K562 (cell line): ENCODE results near the gene GLB1L3. TPM values are rescaled to one million over a fixed set of nuclear protein-coding genes. Genes with fewer than 3 reads are reported as not detected.
A peak's percentile ranks its signal among the peaks of the same experiment; 100 is the strongest.

Experiments used
- ATAC-seq: fragments of 200-7000 bp; cut with Tn5 transposase; 3 replicates; pipeline ENCODE4 v1.9.1; 2020; ENCODE audit warnings: moderate library complexity
- BruUV-seq: library from RNA; stranded (reverse); fragments of 400-500 nt; replicated peaks from 2 replicates; lab custom pipeline; 2021; lab: Mats Ljungman, UMichigan
- CTCF ChIA-PET: fragments of 300-600 bp; formaldehyde crosslinking; extraction: SDS; loops from one replicate; lab custom pipeline; 2021; ENCODE audit warnings: low intra/inter-chr PET ratio; lab: Yijun Ruan, JAX
- POLR2A ChIA-PET: fragments of 300-600, 350-650 bp; sonication (Branson Sonifier 250); formaldehyde crosslinking; extraction: SDS; loops from one replicate; lab custom pipeline; 2021; ENCODE audit warnings: antibody characterized with exemption, inconsistent platforms; lab: Yijun Ruan, JAX
- DNase-seq, 4 experiments: peaks; one replicate each; pipeline versions ENCODE4 v3.0.0 to v3.0.0-alpha.2; 2011 to 2018; ENCODE audit warnings: low spot score in 3 of 4, mixed read lengths in 3 of 4; ENCODE audit errors: extremely low read depth in 1 of 4
- FAIRE-seq: peaks from 2 replicates; lab custom pipeline; 2011; peaks lifted over from hg19 to GRCh38; lab: Jason Lieb, UNC
- H2AFZ ChIP-seq: 2 replicates; pipeline ENCODE4 v1.6.0; 2011; ENCODE audit warnings: low read depth, low read length, control low read depth, inconsistent platforms
- H3K27ac ChIP-seq: fragments of 200-600 bp; 3 replicates; pipeline ENCODE4 v1.8.0; 2011; ENCODE audit warnings: low read depth, mild to moderate bottlenecking, control low read depth, inconsistent platforms, low read length, moderate library complexity, mixed read lengths; ENCODE audit errors: extremely low read depth
- H3K27me3 ChIP-seq, 2 experiments: fragments of 300-600 bp in 1 of 2; 2 replicates in 1 of 2; 3 replicates in 1 of 2; pipeline versions ENCODE4 v1.6.0 to v1.8.0; 2011; ENCODE audit warnings: inconsistent platforms in 2 of 2, low read length in 2 of 2, mild to moderate bottlenecking in 1 of 2, mixed read lengths in 1 of 2, moderate library complexity in 1 of 2; ENCODE audit not compliant: control insufficient read depth in 2 of 2, insufficient read depth in 2 of 2
- H3K36me3 ChIP-seq: fragments of 300-600 bp; 3 replicates; pipeline ENCODE4 v1.8.0; 2011; ENCODE audit warnings: mild to moderate bottlenecking, low read length, inconsistent platforms; ENCODE audit not compliant: control insufficient read depth, insufficient read depth
- H3K4me1 ChIP-seq, 2 experiments: fragments of 200-600 bp in 1 of 2; replicated peaks in 1 of 2; 2 replicates in 1 of 2; 3 replicates in 1 of 2; pipeline versions ENCODE4 v1.5.1 to v1.8.0; 2011; ENCODE audit warnings: inconsistent platforms in 2 of 2, low read length in 2 of 2, mild to moderate bottlenecking in 1 of 2, mixed read lengths in 1 of 2, moderate library complexity in 1 of 2; ENCODE audit not compliant: control insufficient read depth in 2 of 2, insufficient read depth in 2 of 2
- H3K4me2 ChIP-seq: 2 replicates; pipeline ENCODE4 v1.6.1; 2011; ENCODE audit warnings: low read length, control low read depth, inconsistent platforms, mixed read lengths; ENCODE audit not compliant: insufficient read depth
- H3K4me3 ChIP-seq: fragments of 200-600 bp; sonication (generic), shearing (Covaris generic); 2 replicates; pipeline ENCODE4 v1.5.1; 2016; ENCODE audit warnings: control low read depth, inconsistent platforms
- H3K79me2 ChIP-seq: fragments of 200-600 bp; 3 replicates; pipeline ENCODE4 v1.8.0; 2011; ENCODE audit warnings: low read length, inconsistent platforms; ENCODE audit not compliant: control insufficient read depth, insufficient read depth
- H3K9ac ChIP-seq, 2 experiments: 2 replicates each; pipeline versions ENCODE4 v1.6.0 to v1.6.1; 2011; ENCODE audit warnings: low read depth in 2 of 2, low read length in 2 of 2, control low read depth in 1 of 2, inconsistent platforms in 1 of 2, mild to moderate bottlenecking in 1 of 2, mixed read lengths in 1 of 2; ENCODE audit not compliant: insufficient read depth in 1 of 2
- H3K9me1 ChIP-seq: one replicate; pipeline ENCODE4 v1.6.0; 2011; ENCODE audit warnings: inconsistent platforms, mild to moderate bottlenecking, low read length, moderate library complexity; ENCODE audit not compliant: control insufficient read depth, insufficient read depth
- H3K9me3 ChIP-seq: replicated peaks from 2 replicates; pipeline ENCODE4 v1.5.1; 2011; ENCODE audit warnings: low read depth, low read length, inconsistent platforms; ENCODE audit not compliant: control insufficient read depth, insufficient read depth
- H4K20me1 ChIP-seq: replicated peaks from 2 replicates; pipeline ENCODE4 v1.6.1; 2011; ENCODE audit warnings: low read length, inconsistent platforms, mixed read lengths; ENCODE audit not compliant: control insufficient read depth, insufficient read depth
- CHD2 ChIP-seq: IDR thresholded peaks from 2 replicates; pipeline ENCODE4 v1.6.1; 2011; ENCODE audit warnings: low read depth, low read length
- ETV5 ChIP-seq: sonication (generic); formaldehyde crosslinking; IDR thresholded peaks from 2 replicates; pipeline ENCODE4 v1.4.0; 2020; ENCODE audit warnings: low read depth, mild to moderate bottlenecking, missing genetic modification reagents
- PML ChIP-seq: IDR thresholded peaks from 2 replicates; pipeline ENCODE4 v1.6.1; 2012; ENCODE audit warnings: low read length, inconsistent platforms
- RCOR1 ChIP-seq, 2 experiments: IDR thresholded peaks; 2 replicates each; pipeline ENCODE4 v1.6.1; 2012; ENCODE audit warnings: low read depth in 2 of 2, low read length in 2 of 2, borderline replicate concordance in 1 of 2, improper control_type of control experiment in 1 of 2
- SAP30 ChIP-seq: fragments of 200-600 bp; sonication (generic); IDR thresholded peaks from 2 replicates; pipeline ENCODE4 v1.6.1; 2012; ENCODE audit warnings: borderline replicate concordance, low read depth, mild to moderate bottlenecking, moderate library complexity, low read length, control low read depth, inconsistent platforms; ENCODE audit not compliant: insufficient read depth, poor library complexity, severe bottlenecking
- YY1 ChIP-seq, 3 experiments: IDR thresholded peaks; 2 replicates each; pipeline ENCODE4 v1.6.1; 2011; ENCODE audit warnings: low read length in 2 of 3, mild to moderate bottlenecking in 2 of 3, moderate library complexity in 2 of 3, borderline replicate concordance in 1 of 3, control low read depth in 1 of 3, low read depth in 1 of 3; ENCODE audit not compliant: insufficient read depth in 3 of 3, insufficient replicate concordance in 2 of 3, control insufficient read depth in 1 of 3, insufficient read length in 1 of 3; ENCODE audit errors: extremely low read depth in 1 of 3
- ZNF551 ChIP-seq: fragments of 250-450 bp; sonication (Bioruptor Pico); IDR thresholded peaks from 2 replicates; pipeline ENCODE4 v1.5.0; 2021; ENCODE audit warnings: mild to moderate bottlenecking, moderate library complexity
- WGBS: fragments of 100-300 bp; shearing (Covaris generic); methylation state at CpG from one replicate; pipeline ENCODE4 v1.1.6; 2016; ENCODE audit warnings: low coverage, mixed read lengths; ENCODE audit not compliant: insufficient coverage; ENCODE audit errors: missing lambda C conversion rate; 5-methylcytosine and 5-hydroxymethylcytosine counted together
- in situ Hi-C: fragments of 300-500 bp; cut with MboI; formaldehyde crosslinking; loops from 4 replicates; pipeline ENCODE4 v1.15.0; 2018; ENCODE audit warnings: inconsistent platforms, mixed read lengths
- intact Hi-C: fragments of 100-400 bp; cut with micrococcal nuclease; formaldehyde crosslinking; loops from 2 replicates; pipeline ENCODE4 v1.14.2; 2022
- polyA plus RNA-seq, 8 experiments: library from polyadenylated mRNA; depleted of rRNA in 4 of 8; stranded (reverse) in 5 of 8; unstranded in 3 of 8; fragments of >200 nt; fragmentation: Nextera tagmentation in 2 of 8; fragmentation: Illumina TruSeq in 1 of 8; extraction: Ambion mirVana in 2 of 8; extraction: Trizol in 1 of 8; gene quantifications; 2 replicates each; pipeline versions ENCODE4 v1.2.1 to v1.2.3, GENCODE V29; 2011 to 2014; ENCODE audit warnings: inconsistent platforms in 1 of 8, missing spikeins in 1 of 8
- total RNA-seq, 7 experiments: library from RNA; depleted of rRNA in 6 of 7; stranded (reverse); fragments of >200 nt in 6 of 7; fragmentation: Illumina TruSeq in 2 of 7; extraction: Trizol in 2 of 7; gene quantifications; 2 replicates each; pipeline versions ENCODE4 v1.2.1 to v1.2.3, GENCODE V29; 2011 to 2021; ENCODE audit warnings: low replicate concordance in 1 of 7
- TF ChIP-seq, protein P1 (sequence below): fragments of 450-650 bp; IDR thresholded peaks from 2 replicates; pipeline ENCODE4 v1.6.1; 2016; ENCODE audit warnings: borderline replicate concordance

Gene GLB1L3
- total and polyA plus RNA-seq, 9 of the 15 experiments (the other 6 are each of a cell fraction or from before 2014, with no cell fraction given): 0.18 to 3.3 (median 0.49) TPM

DNA sequence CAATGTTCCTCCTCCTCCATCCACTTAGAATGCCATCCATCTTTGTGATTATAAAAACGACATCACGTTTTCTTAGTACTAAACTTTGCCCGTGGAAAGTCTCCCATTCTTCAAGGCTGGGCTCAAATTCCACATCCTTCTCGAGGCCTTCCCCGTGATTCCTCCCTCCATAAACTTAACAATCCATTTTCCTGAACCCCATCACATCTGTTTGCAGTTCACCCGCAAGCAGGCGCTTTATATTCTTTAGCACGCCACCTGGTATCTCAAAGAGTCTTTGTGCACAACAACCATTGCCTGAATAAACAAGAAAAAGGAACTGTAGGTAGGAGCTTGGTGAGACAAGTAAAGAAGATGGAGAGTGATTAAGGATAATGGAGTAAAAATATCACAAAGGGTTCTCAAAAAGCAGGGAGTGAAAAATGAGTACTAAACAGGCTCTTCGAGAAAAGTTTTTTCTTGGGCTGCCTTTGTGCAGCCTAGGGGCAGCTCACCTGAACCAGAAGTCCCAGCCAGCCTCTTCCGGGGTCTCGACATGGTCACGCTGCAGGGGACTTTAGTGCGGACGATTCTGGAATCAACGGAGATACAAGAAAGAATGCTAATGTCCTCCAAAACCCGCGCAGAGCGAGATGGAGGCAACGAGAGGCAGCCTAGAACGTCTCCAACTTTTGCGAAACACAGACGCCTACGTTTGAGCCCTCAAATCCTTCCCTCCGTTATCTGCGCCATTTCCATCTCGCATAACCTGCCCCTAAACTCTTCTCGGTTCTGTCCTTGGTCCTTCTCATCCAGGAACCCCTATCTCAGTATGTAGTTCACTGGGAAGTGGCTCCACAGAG lies 23.6 kb upstream of the GLB1L3 start:
- ChIA-PET POLR2A (interaction anchor here (1.6 kb wide), 1 partner anchor 10 kb away, joined by 8 read pairs; no protein-coding TSS in a partner anchor), CTCF (no interaction called here)
- BruUV-seq: TSS peak; percentile 59
- DNase-seq (no peak), ATAC-seq (peak; percentile 29), FAIRE-seq (peak; percentile 32)
- H3K9me1 ChIP-seq: no peaks in the 10 kb centered on the region
- in situ Hi-C loops (no loop called here), intact Hi-C loops (loop anchor here (1.0 to 2.0 kb wide), 2 partner anchors 27 to 46 kb away; no protein-coding TSS in a partner anchor)
- 5% methylated on average over 27 of the region's 27 CpGs for WGBS
- H3K4me2 ChIP-seq: peak overlapping the region; percentile 96
- peaks cover 3 to 17% of the 10 kb centered on the region in 2 experiments; a peak in 4 of 5 replicates for H3K4me1 ChIP-seq
- peaks cover 32% of the 10 kb centered on the region for H3K79me2 ChIP-seq
- peak overlapping the region; percentile 67 to 97 for H3K9ac ChIP-seq
- H3K27me3 ChIP-seq: no peaks in the 10 kb centered on the region
- H3K4me3 ChIP-seq: peak overlapping the region; percentile 92
- H3K36me3 ChIP-seq: peaks cover 49% of the 10 kb centered on the region
- no peaks in the 10 kb centered on the region for H4K20me1 ChIP-seq
- H3K9me3 ChIP-seq: no peaks in the 10 kb centered on the region
- peak overlapping the region; percentile 98 for H2AFZ ChIP-seq
- peak overlapping the region; percentile 54; the same call in 1 of the 3 replicates for H3K27ac ChIP-seq
- peak; percentile 12 for TF ChIP-seq SAP30
- peak; percentile 33; the same call in 1 of the 2 replicates for TF ChIP-seq PML
- TF ChIP-seq ZNF551 (CRISPR knock-in tag): no peak
- TF ChIP-seq YY1 (IDR thresholded peaks at IDR 0.05; ENCODE audit: borderline replicate concordance in 1 of 3, control insufficient read depth in 1 of 3, extremely low read depth in 1 of 3, insufficient read depth in 3 of 3, insufficient read length in 1 of 3, insufficient replicate concordance in 2 of 3, low read depth in 1 of 3, low read length in 2 of 3): peak in 1 of 3 experiments; percentile 52
- 0 out of 2 replicates have a peak, but pooled peaks have one; percentile 33 for TF ChIP-seq CHD2
- 0 out of 4 replicates have a peak, but pooled peaks of 1 of the 2 experiments have one; percentile 24 for TF ChIP-seq RCOR1 (IDR thresholded peaks at IDR 0.05; ENCODE audit: borderline replicate concordance in 1 of 2, low read depth in 2 of 2, low read length in 2 of 2)
- 0 out of 2 replicates have a peak, but pooled peaks have one; percentile 25 for TF ChIP-seq ETV5 (CRISPR knock-in tag)
- TF ChIP-seq, protein P1, sequence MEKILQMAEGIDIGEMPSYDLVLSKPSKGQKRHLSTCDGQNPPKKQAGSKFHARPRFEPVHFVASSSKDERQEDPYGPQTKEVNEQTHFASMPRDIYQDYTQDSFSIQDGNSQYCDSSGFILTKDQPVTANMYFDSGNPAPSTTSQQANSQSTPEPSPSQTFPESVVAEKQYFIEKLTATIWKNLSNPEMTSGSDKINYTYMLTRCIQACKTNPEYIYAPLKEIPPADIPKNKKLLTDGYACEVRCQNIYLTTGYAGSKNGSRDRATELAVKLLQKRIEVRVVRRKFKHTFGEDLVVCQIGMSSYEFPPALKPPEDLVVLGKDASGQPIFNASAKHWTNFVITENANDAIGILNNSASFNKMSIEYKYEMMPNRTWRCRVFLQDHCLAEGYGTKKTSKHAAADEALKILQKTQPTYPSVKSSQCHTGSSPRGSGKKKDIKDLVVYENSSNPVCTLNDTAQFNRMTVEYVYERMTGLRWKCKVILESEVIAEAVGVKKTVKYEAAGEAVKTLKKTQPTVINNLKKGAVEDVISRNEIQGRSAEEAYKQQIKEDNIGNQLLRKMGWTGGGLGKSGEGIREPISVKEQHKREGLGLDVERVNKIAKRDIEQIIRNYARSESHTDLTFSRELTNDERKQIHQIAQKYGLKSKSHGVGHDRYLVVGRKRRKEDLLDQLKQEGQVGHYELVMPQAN: peak; percentile 38; the same call in 1 of the 2 replicates
